Stomach (tissue), 9 donors: ENCODE measurements around the gene AFAP1L1. TPM values are rescaled to one million over a fixed set of nuclear protein-coding genes. Genes with fewer than 3 reads are reported as not detected.

Experiments
- DNase-seq, 2 donors: peaks; one replicate each; pipeline versions ENCODE4 v3.0.0 to v3.0.0-alpha.2; 2013 to 2019
- H3K27ac ChIP-seq, 5 donors: fragments of 200-600 bp in 4 of 5; sonication (generic) in 4 of 5; one replicate each; pipeline ENCODE4 v1.5.1; 2013 to 2019; ENCODE audit warnings: mild to moderate bottlenecking in 1 of 5, moderate library complexity in 1 of 5
- H3K27me3 ChIP-seq, 3 donors: fragments of 200-600 bp; sonication (generic); one replicate each; pipeline ENCODE4 v1.5.1; 2017 to 2019; ENCODE audit warnings: mixed run types in 1 of 3
- H3K36me3 ChIP-seq, 4 donors: fragments of 200-600 bp; sonication (generic); 1 replicate in 3 of 4; 2 replicates in 1 of 4; pipeline ENCODE4 v1.5.1; 2016 to 2019
- H3K4me1 ChIP-seq, 4 donors: fragments of 200-600 bp; sonication (generic); one replicate each; pipeline ENCODE4 v1.5.1; 2016 to 2019
- H3K4me3 ChIP-seq, 4 donors: fragments of 200-600 bp; sonication (generic) in 3 of 4; one replicate each; pipeline ENCODE4 v1.5.1; 2016 to 2019; ENCODE audit warnings: mild to moderate bottlenecking in 1 of 4
- H3K9me3 ChIP-seq, 4 donors: fragments of 200-600 bp; sonication (generic); one replicate each; pipeline ENCODE4 v1.5.1; 2016 to 2019
- EP300 ChIP-seq: sonication (generic); formaldehyde crosslinking; IDR thresholded peaks from one replicate; pipeline ENCODE4 v1.6.1; 2017; ENCODE audit warnings: antibody characterized with exemption
- POLR2A ChIP-seq, 4 donors: fragments of 450-650 bp; IDR thresholded peaks; one replicate each; pipeline ENCODE4 v1.6.1; 2016; ENCODE audit warnings: antibody characterized with exemption in 4 of 4, control low read depth in 2 of 4, mild to moderate bottlenecking in 1 of 4, moderate library complexity in 1 of 4
- POLR2AphosphoS5 ChIP-seq, 3 donors: sonication (generic); formaldehyde crosslinking; IDR thresholded peaks; one replicate each; pipeline ENCODE4 v1.6.1; 2016; ENCODE audit warnings: antibody characterized with exemption in 3 of 3
- WGBS, 5 donors: extraction: QIAGEN DNeasy Blood & Tissue Kit in 3 of 5; methylation state at CpG; one replicate each; pipeline versions ENCODE4 v1.1.5 to v1.1.7; 2013 to 2018; 5-methylcytosine and 5-hydroxymethylcytosine counted together
- intact Hi-C: fragments of 100-400 bp; cut with DNase I; formaldehyde crosslinking; loops from one replicate; pipeline ENCODE4 v1.15.1; 2023; ENCODE audit warnings: low total_unique reads
- polyA plus RNA-seq, 3 donors: library from polyadenylated mRNA; stranded (reverse); fragments of 200-250 nt; gene quantifications; one replicate each; pipeline ENCODE4 v1.2.3, GENCODE V29; 2013
- total RNA-seq, 5 donors: library from RNA; depleted of rRNA; stranded (reverse); fragments of >200 nt; gene quantifications; one replicate each; pipeline versions ENCODE4 v1.1.0 to v1.2.3, GENCODE V29; 2014 to 2016
- TF ChIP-seq, protein P1 (sequence below), 7 experiments: fragments of 450-650 bp in 4 of 7; fragments of 200-600 bp in 3 of 7; sonication (generic) in 3 of 7; IDR thresholded peaks; one replicate each; pipeline ENCODE4 v1.5.1; 2016 to 2019; ENCODE audit warnings: antibody characterized with exemption in 7 of 7, control low read depth in 2 of 7, mild to moderate bottlenecking in 1 of 7
- donor health status: healthy with polysubstance abuse.
- donor health status: Bipolar disorder and iron deficiency.
- donor health status: healthy.

AFAP1L1 gene
- total and polyA plus RNA-seq, 8 donors = 0.29 to 66.5 (median 3.3) TPM

DNA sequence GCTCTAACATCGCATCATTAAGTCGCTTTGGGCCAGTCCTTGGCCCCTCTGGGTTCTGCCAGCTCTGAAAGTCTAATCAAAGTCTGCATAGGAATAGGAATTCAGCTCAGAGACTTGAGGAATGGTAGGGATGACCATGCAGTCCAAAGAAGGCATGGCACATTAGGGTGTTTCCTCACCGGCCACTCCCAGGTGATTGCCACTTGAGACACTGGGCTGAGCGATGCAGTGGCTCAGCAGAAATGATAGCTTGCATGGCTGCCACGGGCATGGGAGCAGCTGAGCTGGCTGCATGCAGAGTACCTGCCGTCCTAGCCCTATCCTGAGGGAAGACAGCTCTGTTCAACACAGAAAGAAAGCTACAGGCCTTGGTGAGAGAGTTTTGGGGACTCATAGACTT lies 28.8 kb downstream of the AFAP1L1 start:
- Histone ChIP-seq H3K4me3 (no peak overlapping the region), H3K27me3 (peaks cover 0 to 13% (median 0%) of the 10 kb centered on the region in 3 donors), H3K9me3 (no peaks in the 10 kb centered on the region), H3K27ac (no peak overlapping the region), H3K4me1 (no peaks in the 10 kb centered on the region), H3K36me3 (peaks cover 0 to 4% (median 0%) of the 10 kb centered on the region in 4 donors)
- intact Hi-C loops = no loop called here
- DNase-seq = no peak
- 87 to 92% (median 90%) methylated on average over 6 of the region's 6 CpGs for WGBS, 5 donors
- TF ChIP-seq POLR2AphosphoS5 (IDR thresholded peaks at IDR 0.05) (no peak), POLR2A (IDR thresholded peaks at IDR 0.05) (no peak), EP300 (no peak)
- TF ChIP-seq, protein P1, sequence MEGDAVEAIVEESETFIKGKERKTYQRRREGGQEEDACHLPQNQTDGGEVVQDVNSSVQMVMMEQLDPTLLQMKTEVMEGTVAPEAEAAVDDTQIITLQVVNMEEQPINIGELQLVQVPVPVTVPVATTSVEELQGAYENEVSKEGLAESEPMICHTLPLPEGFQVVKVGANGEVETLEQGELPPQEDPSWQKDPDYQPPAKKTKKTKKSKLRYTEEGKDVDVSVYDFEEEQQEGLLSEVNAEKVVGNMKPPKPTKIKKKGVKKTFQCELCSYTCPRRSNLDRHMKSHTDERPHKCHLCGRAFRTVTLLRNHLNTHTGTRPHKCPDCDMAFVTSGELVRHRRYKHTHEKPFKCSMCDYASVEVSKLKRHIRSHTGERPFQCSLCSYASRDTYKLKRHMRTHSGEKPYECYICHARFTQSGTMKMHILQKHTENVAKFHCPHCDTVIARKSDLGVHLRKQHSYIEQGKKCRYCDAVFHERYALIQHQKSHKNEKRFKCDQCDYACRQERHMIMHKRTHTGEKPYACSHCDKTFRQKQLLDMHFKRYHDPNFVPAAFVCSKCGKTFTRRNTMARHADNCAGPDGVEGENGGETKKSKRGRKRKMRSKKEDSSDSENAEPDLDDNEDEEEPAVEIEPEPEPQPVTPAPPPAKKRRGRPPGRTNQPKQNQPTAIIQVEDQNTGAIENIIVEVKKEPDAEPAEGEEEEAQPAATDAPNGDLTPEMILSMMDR (IDR thresholded peaks at IDR 0.05) = no peak

DNA sequence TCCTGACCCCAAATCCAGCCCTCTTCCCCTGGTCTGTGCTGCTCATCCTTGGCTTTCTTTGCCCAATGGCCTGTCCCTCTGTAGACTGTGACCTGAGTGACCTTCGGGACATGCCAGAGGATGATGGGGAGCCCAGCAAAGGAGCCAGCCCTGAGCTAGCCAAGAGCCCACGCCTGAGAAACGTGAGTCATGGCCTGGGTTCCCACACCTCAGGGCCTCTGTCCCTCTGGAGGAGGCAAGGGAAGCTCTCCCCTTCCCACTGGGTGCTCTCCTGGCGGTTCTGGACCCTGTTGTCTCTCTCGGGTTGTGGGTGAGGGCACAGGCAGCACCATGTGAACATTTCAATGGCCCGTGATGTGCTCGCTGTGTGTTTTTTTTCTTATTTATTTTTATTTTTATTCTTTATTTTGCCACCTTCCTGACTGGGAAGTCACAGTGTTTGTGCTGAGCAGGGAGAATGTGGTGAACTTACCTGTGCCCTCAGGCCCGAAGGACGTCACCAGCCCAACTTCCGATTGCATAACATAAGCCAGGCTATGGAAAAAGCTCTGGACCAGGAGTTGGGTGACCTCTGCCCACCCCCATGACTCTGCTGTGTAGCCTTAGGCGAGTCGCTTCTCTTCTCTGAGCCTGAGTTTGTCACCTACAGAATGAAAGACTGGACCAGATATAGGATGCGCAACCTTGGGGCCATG lies 29.5 kb downstream of the AFAP1L1 start:
- 83 to 94% (median 93%) methylated on average over 10 to 13 of the region's 13 CpGs for WGBS, 5 donors
- H3K9me3 ChIP-seq = no peaks in the 10 kb centered on the region
- H3K27ac ChIP-seq = no peak overlapping the region
- H3K4me3 ChIP-seq = no peak overlapping the region
- no peak for DNase-seq
- intact Hi-C loops = no loop called here
- H3K36me3 ChIP-seq = peaks cover 0 to 4% (median 0%) of the 10 kb centered on the region in 4 donors
- TF ChIP-seq POLR2A (IDR thresholded peaks at IDR 0.05) = no peak
- TF ChIP-seq, protein P1 (IDR thresholded peaks at IDR 0.05) = no peak
- peaks cover 0 to 13% (median 0%) of the 10 kb centered on the region in 3 donors for H3K27me3 ChIP-seq
- H3K4me1 ChIP-seq = no peaks in the 10 kb centered on the region

- H3K4me3 ChIP-seq = no peak overlapping the region
- no peak for DNase-seq
- H3K27me3 ChIP-seq = peaks cover 0 to 13% (median 0%) of the 10 kb centered on the region in 3 donors
- H3K4me1 ChIP-seq = no peaks in the 10 kb centered on the region
- no peak overlapping the region for H3K27ac ChIP-seq
- intact Hi-C loops = no loop called here
- TF ChIP-seq, protein P1 (IDR thresholded peaks at IDR 0.05) = no peak
- no peak for TF ChIP-seq POLR2A (IDR thresholded peaks at IDR 0.05)
- TF ChIP-seq EP300 = no peak
- no peak for TF ChIP-seq POLR2AphosphoS5 (IDR thresholded peaks at IDR 0.05)
- 71 to 83% (median 77%) methylated on average over 8 of the region's 8 CpGs for WGBS, 5 donors
- H3K9me3 ChIP-seq = no peaks in the 10 kb centered on the region
- peaks cover 0 to 4% (median 0%) of the 10 kb centered on the region in 4 donors for H3K36me3 ChIP-seq
Measured at GRCh38 chr5:149301744-149302380, 30.2 kb downstream of the AFAP1L1 start.

- 82 to 95% (median 91%) methylated on average over 5 of the region's 5 CpGs for WGBS, 5 donors
- Histone ChIP-seq H3K4me3 (no peak overlapping the region), H3K4me1 (no peaks in the 10 kb centered on the region), H3K27me3 (peaks cover 0 to 13% (median 0%) of the 10 kb centered on the region in 3 donors), H3K9me3 (no peaks in the 10 kb centered on the region), H3K27ac (no peak overlapping the region), H3K36me3 (peaks cover 0 to 4% (median 0%) of the 10 kb centered on the region in 4 donors)
- intact Hi-C loops = no loop called here
- TF ChIP-seq POLR2A (IDR thresholded peaks at IDR 0.05) (no peak), POLR2AphosphoS5 (IDR thresholded peaks at IDR 0.05) (no peak), EP300 (no peak)
- TF ChIP-seq, protein P1 (IDR thresholded peaks at IDR 0.05) = no peak
- DNase-seq = no peak
Measured at GRCh38 chr5:149302641-149303040, 31.0 kb downstream of the AFAP1L1 start.
